Measurements from ENCODE around the gene PTPN14.

PTPN14 gene

DNA sequence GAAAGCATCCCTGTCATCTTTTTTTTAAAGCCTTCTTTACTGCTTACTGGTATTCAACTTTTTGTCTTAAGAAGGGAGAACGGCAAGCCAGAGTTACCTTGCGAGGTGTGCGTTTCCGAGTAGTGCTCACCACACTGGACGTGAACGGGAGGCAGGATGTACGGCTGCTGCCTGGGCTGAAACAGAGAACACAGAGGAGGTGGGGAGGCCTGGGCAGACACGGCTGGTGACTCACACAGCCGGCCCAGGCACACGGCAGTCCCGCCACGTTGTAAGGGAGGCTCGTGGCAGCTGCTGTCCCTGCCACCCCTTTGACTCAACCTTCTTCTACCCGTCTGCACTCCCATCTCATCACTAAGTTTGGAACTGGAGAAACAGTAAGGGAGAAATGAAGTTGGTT lies 164.7 kb downstream of the PTPN14 start:
- Mint-ChIP-seq H3K4me1 (ENCODE audit: low read depth) (no peaks in the 10 kb centered on the region), H3K27ac (no peak overlapping the region), H3K36me3 (ENCODE audit: low read depth) (no peaks in the 10 kb centered on the region), H3K4me3 (no peak overlapping the region), H3K27me3 (no peaks in the 10 kb centered on the region), H3K9me3 (no peaks in the 10 kb centered on the region)
- intact Hi-C loops (cut with micrococcal nuclease): no loop called here

GRCh38 chr1:214386333-214386732 lies 165.1 kb downstream of the PTPN14 start:
- intact Hi-C loops (cut with micrococcal nuclease): no loop called here
- H3K4me3 Mint-ChIP-seq: no peak overlapping the region
- H3K27ac Mint-ChIP-seq: no peak overlapping the region

GRCh38 chr1:214385428-214385827 lies 166.0 kb downstream of the PTPN14 start:
- intact Hi-C loops (cut with micrococcal nuclease): no loop called here
- Mint-ChIP-seq H3K9me3 (no peaks in the 10 kb centered on the region), H3K4me1 (ENCODE audit: low read depth) (no peaks in the 10 kb centered on the region), H3K27ac (no peak overlapping the region), H3K36me3 (ENCODE audit: low read depth) (no peaks in the 10 kb centered on the region), H3K27me3 (no peaks in the 10 kb centered on the region), H3K4me3 (no peak overlapping the region)

More at GRCh38 chr1:214386333-214386732, 165.1 kb downstream of the PTPN14 start:
- Mint-ChIP-seq H3K4me1 (ENCODE audit: low read depth) (no peaks in the 10 kb centered on the region), H3K9me3 (no peaks in the 10 kb centered on the region), H3K36me3 (ENCODE audit: low read depth) (no peaks in the 10 kb centered on the region), H3K27me3 (no peaks in the 10 kb centered on the region)

DNA sequence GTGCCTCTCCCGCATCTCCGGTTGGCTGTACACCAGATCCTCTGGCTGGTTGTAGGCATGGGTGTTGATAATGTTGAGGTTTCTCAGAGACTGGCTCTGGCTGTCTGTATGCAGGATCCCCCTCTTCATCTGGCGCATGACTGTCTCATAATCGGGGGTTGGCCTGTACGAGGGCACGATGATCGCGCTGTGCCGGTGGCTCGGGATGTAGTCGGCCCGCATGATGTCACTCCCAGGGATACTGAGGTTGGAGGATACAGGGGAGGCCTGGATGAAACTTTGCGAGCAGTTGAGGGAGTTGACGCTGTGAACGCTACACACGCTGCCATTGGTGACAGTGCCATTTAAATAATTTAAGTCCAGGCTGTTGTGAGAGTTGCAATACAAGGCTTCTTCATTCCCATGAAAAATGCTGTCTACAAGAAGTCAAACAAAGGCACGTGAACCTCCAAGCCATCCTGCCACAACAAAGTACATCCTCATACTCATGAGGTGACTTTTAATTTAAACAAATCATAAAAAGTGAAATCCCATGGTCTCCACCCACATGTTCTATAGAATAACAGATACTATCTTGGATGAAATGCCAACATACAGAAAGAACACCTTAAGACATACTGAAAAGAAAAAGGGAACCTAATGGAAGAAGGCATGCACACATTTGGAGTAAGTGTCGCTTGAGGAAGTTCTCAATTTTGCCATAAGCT lies 166.9 kb downstream of the PTPN14 start:
- H3K27ac Mint-ChIP-seq: no peak overlapping the region
- H3K27me3 Mint-ChIP-seq: no peaks in the 10 kb centered on the region
- no peak overlapping the region for H3K4me3 Mint-ChIP-seq
- no peaks in the 10 kb centered on the region for H3K4me1 Mint-ChIP-seq (ENCODE audit: low read depth)
- intact Hi-C loops (cut with micrococcal nuclease): no loop called here
- no peaks in the 10 kb centered on the region for H3K36me3 Mint-ChIP-seq (ENCODE audit: low read depth)
- H3K9me3 Mint-ChIP-seq: no peaks in the 10 kb centered on the region

- intact Hi-C loops (cut with micrococcal nuclease): no loop called here
- no peak overlapping the region for H3K27ac Mint-ChIP-seq
- H3K4me3 Mint-ChIP-seq: no peak overlapping the region
- no peaks in the 10 kb centered on the region for H3K4me1 Mint-ChIP-seq (ENCODE audit: low read depth)
- no peaks in the 10 kb centered on the region for H3K9me3 Mint-ChIP-seq
- H3K36me3 Mint-ChIP-seq (ENCODE audit: low read depth): no peaks in the 10 kb centered on the region
- no peaks in the 10 kb centered on the region for H3K27me3 Mint-ChIP-seq
Observed at GRCh38 chr1:214383381-214384372, 167.7 kb downstream of the PTPN14 start.

DNA sequence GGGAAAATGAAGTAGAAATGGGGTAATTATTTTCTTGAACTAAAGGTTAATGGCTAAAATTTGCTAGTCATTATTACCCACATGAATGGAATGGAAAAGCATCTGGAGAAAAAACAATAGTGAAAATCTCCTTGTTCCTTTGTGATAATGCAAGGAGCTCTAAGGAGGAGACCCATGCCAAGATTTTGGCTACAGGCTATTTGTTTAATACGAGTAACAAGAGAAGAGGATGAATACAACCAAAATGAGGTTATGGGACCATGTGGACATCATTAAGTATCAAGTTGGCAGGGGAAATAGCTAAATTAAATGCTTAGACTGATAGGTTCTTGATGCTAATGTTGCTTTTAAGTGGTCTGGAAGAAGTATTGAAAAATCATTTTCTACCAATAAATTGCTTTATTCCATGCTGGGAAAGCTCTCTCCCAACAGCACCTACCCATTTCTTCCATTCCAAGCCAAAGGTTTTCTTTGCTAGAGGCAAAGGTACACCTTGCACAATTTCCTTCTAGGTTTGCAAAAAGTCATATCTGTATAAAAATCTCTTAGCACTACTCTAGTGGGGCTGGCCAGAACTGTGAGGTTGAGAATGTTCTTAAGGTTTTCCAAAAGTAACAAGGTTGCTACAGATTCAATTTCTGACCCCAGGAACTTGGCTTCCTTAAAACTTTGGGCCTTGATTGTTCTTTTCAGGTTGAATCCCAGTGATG lies 170.3 kb downstream of the PTPN14 start:
- Mint-ChIP-seq H3K36me3 (ENCODE audit: low read depth) (no peaks in the 10 kb centered on the region), H3K4me3 (no peak overlapping the region), H3K27me3 (no peaks in the 10 kb centered on the region), H3K27ac (no peak overlapping the region), H3K9me3 (no peaks in the 10 kb centered on the region), H3K4me1 (ENCODE audit: low read depth) (no peaks in the 10 kb centered on the region)
- intact Hi-C loops (cut with micrococcal nuclease): no loop called here

DNA sequence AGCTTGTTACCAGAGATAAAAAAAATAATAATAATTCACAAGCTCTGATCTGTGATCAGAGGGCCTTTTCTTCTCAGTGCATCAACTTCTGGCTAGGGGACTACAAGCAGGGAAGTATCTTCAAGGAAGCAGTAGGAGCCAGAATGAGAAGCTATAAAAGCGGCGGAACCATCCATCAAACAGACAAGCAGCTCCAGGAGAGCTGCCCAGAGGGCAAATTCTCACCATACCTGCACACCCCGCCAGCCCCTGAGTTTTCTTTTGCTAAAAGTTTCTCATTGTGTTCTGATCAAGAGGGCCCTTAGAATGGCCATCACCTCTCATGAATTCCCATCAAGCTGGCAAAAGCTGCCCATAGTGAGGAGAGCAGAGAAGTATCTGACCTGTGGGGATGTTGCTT lies 171.0 kb downstream of the PTPN14 start:
- Mint-ChIP-seq H3K27ac (no peak overlapping the region), H3K27me3 (no peaks in the 10 kb centered on the region), H3K4me1 (ENCODE audit: low read depth) (no peaks in the 10 kb centered on the region), H3K4me3 (no peak overlapping the region), H3K9me3 (no peaks in the 10 kb centered on the region), H3K36me3 (ENCODE audit: low read depth) (no peaks in the 10 kb centered on the region)
- intact Hi-C loops (cut with micrococcal nuclease): no loop called here

DNA sequence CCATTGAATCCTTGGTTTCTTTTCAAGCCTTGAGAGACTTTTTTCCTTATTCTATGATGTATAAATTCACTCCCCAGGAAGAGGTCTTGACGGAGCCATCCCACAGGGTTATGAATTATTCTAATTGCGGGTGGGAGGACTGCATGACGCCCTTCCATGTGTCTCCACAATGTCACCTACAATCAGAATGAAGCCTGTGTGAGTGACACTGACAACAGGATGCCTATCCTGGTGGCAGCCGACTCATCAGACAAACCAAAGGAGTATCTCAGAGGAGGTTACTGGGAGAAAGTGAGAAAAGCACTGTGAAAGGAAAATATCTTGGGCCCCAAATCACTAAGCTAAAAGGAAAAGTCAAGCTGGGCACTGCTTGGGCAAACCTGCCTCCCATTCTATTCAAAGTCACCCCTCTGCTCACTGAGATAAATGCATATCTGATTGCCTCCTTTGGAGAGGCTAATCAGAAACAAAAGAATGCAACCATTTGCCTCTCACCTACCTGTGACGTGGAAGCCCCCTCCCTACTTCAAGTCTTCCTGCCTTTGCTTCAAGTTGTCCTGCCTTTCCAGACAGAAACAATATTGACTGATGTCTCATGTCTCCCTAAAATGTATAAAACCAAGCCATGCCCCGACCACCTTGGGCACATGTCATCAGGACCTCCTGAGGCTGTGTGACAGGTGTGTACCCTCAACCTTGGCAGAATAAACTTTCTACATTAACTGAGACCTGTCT lies 172.0 kb downstream of the PTPN14 start:
- intact Hi-C loops (cut with micrococcal nuclease): no loop called here
- H3K4me3 Mint-ChIP-seq: no peak overlapping the region

DNA sequence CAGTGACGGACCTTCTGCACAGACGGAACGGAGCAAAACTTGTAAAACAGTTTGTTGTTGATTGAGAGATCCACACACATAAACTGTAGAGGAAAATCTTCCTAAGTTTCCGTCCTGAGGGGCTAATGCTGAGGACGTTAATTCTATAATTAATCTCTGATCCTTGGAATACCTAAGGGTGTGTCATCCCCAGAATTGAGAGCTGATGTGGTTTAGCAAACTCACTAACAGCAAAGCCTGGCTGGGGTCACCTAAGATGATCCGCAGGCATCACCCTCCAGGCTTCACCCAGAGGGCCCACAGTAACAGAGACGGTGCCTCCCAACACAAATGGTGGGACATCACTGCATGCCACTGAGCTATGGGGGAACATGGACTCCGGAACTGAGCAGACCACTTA lies 172.9 kb downstream of the PTPN14 start:
- intact Hi-C loops (cut with micrococcal nuclease): no loop called here
- Mint-ChIP-seq H3K27me3 (no peaks in the 10 kb centered on the region), H3K4me1 (ENCODE audit: low read depth) (no peaks in the 10 kb centered on the region), H3K9me3 (no peaks in the 10 kb centered on the region), H3K4me3 (no peak overlapping the region), H3K27ac (no peak overlapping the region), H3K36me3 (ENCODE audit: low read depth) (no peaks in the 10 kb centered on the region)

More for the DNA sequence above, 172.0 kb downstream of the PTPN14 start:
- no peaks in the 10 kb centered on the region for H3K36me3 Mint-ChIP-seq (ENCODE audit: low read depth)
- no peak overlapping the region for H3K27ac Mint-ChIP-seq
- H3K4me1 Mint-ChIP-seq (ENCODE audit: low read depth): no peaks in the 10 kb centered on the region
- no peaks in the 10 kb centered on the region for H3K9me3 Mint-ChIP-seq
- H3K27me3 Mint-ChIP-seq: no peaks in the 10 kb centered on the region

GRCh38 chr1:214377886-214378285 lies 173.5 kb downstream of the PTPN14 start:
- Mint-ChIP-seq H3K36me3 (ENCODE audit: low read depth) (no peaks in the 10 kb centered on the region), H3K4me1 (ENCODE audit: low read depth) (no peaks in the 10 kb centered on the region), H3K27me3 (no peaks in the 10 kb centered on the region), H3K4me3 (no peak overlapping the region), H3K9me3 (no peaks in the 10 kb centered on the region), H3K27ac (no peak overlapping the region)
- intact Hi-C loops (cut with micrococcal nuclease): no loop called here

- H3K27ac Mint-ChIP-seq: no peak overlapping the region
- intact Hi-C loops (cut with micrococcal nuclease): no loop called here
Observed at GRCh38 chr1:214377485-214377884, 173.9 kb downstream of the PTPN14 start.

DNA sequence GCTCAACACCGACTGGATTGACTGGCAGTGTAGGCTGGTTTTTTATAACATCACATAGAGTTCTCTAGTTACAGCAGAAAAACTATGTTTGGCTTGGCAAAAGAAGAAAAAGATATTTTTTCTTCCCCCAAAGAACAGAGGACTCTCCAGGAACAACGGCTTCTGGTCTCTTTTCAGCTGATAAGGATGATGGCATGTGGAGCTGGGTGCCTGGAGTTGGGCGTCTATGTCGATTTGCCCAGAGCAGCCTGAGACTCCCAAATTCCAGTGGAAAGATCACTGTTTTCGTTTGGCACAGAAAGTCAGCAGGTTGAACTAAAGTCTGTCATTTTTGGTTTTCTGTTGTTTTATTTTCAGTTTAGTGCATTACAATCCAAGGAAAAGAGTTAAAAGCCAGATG lies 179.3 kb downstream of the PTPN14 start:
- no peaks in the 10 kb centered on the region for H3K9me3 Mint-ChIP-seq
- H3K4me3 Mint-ChIP-seq: no peak overlapping the region
- H3K4me1 Mint-ChIP-seq (ENCODE audit: low read depth): no peaks in the 10 kb centered on the region
- no peak overlapping the region for H3K27ac Mint-ChIP-seq
- H3K36me3 Mint-ChIP-seq (ENCODE audit: low read depth): no peaks in the 10 kb centered on the region
- intact Hi-C loops (cut with micrococcal nuclease): no loop called here
- peaks cover 6% of the 10 kb centered on the region for H3K27me3 Mint-ChIP-seq

More at GRCh38 chr1:214377485-214377884, 173.9 kb downstream of the PTPN14 start:
- Mint-ChIP-seq H3K9me3 (no peaks in the 10 kb centered on the region), H3K36me3 (ENCODE audit: low read depth) (no peaks in the 10 kb centered on the region), H3K4me3 (no peak overlapping the region), H3K4me1 (ENCODE audit: low read depth) (no peaks in the 10 kb centered on the region), H3K27me3 (no peaks in the 10 kb centered on the region)

DNA sequence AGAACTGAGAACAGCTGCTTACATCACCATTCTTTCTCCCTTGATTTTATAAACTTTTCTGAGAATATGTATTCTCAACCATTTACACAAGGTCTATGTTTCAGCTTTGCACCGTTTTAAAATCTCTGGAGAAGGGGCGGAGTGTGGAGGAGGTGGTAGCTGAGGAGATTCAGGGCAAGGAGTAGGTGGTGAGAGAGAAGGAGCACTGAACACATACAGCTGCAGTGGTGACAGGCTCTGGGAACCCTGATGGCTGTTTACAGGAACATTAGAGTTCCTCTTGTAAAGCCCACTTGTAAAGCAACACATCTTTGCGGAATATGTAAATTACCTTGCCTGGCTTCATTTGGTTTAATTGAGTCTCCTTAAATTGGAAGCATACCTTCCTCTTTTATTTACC lies 180.8 kb downstream of the PTPN14 start:
- intact Hi-C loops (cut with micrococcal nuclease): no loop called here
- Mint-ChIP-seq H3K9me3 (no peaks in the 10 kb centered on the region), H3K4me1 (ENCODE audit: low read depth) (no peaks in the 10 kb centered on the region), H3K27ac (no peak overlapping the region), H3K36me3 (ENCODE audit: low read depth) (no peaks in the 10 kb centered on the region), H3K27me3 (peaks cover 9% of the 10 kb centered on the region), H3K4me3 (no peak overlapping the region)

All from dendritic cell treated with granulocyte-macrophage colony-stimulating factor and Interleukin-4, amounts not matched to agents 40 ng/mL and 50 ng/mL, for 4 days (primary cell).